HL-60/S4 treated with phorbol 12-myristate 13-acetate at 8.2 ng/mL for 4 days and 3 days (cell line): ENCODE results near the gene ZFYVE21.
"Not testable (repeated sequence)": the region's sequence is repeated elsewhere in the genome, so short reads cannot be mapped to it uniquely, and the experiment has no call there.

ENCODE experiments used
- in situ Hi-C: fragments of 300-500 bp; cut with MboI; formaldehyde crosslinking; loops from 2 replicates; pipeline ENCODE4 v1.15.0; 2022; ENCODE audit warnings: low sequenced_read_pairs

ZFYVE21 gene

GRCh38 chr14:103755060-103755459 is 39.5 kb downstream of the ZFYVE21 start:
- in situ Hi-C loops = no loop called here

- in situ Hi-C loops = no loop called here
Measured at GRCh38 chr14:103758059-103758776, 42.6 kb downstream of the ZFYVE21 start.

- in situ Hi-C loops = no loop called here
Measured at GRCh38 chr14:103762036-103762435, 46.4 kb downstream of the ZFYVE21 start.

- in situ Hi-C loops = no loop called here
Measured at GRCh38 chr14:103762541-103762940, 46.9 kb downstream of the ZFYVE21 start.

- in situ Hi-C loops = no loop called here
Measured at GRCh38 chr14:103763730-103764488, 48.3 kb downstream of the ZFYVE21 start.

- in situ Hi-C loops = no loop called here
Measured at GRCh38 chr14:103765526-103765925, 49.9 kb downstream of the ZFYVE21 start.

GRCh38 chr14:103767336-103767894 is 51.8 kb downstream of the ZFYVE21 start:
- in situ Hi-C loops = no loop called here

- in situ Hi-C loops = no loop called here
Measured at GRCh38 chr14:103770500-103770899, 54.9 kb downstream of the ZFYVE21 start.

GRCh38 chr14:103770902-103771301 is 55.3 kb downstream of the ZFYVE21 start:
- in situ Hi-C loops = no loop called here

GRCh38 chr14:103772078-103772712 is 56.6 kb downstream of the ZFYVE21 start:
- in situ Hi-C loops = no loop called here

GRCh38 chr14:103773521-103773920 is 57.9 kb downstream of the ZFYVE21 start:
- in situ Hi-C loops = no loop called here

GRCh38 chr14:103775506-103775905 is 59.9 kb downstream of the ZFYVE21 start:
- in situ Hi-C loops = no loop called here

- in situ Hi-C loops = not testable (repeated sequence)
Measured at GRCh38 chr14:103776319-103776718, 60.7 kb downstream of the ZFYVE21 start.

- in situ Hi-C loops = no loop called here
Measured at GRCh38 chr14:103782376-103782775, 66.8 kb downstream of the ZFYVE21 start.
